Keratinocyte (primary cell): ENCODE results near the gene PNPLA7.

Source experiments
- EZH2 ChIP-seq: IDR thresholded peaks from one replicate; pipeline ENCODE4 v1.6.1; 2012; ENCODE audit warnings: inconsistent platforms, mild to moderate bottlenecking, low read length, moderate library complexity
- TF ChIP-seq, protein P1 (sequence below), 3 experiments: IDR thresholded peaks in 1 of 3; conservative IDR thresholded peaks in 1 of 3; optimal IDR thresholded peaks in 1 of 3; 2 replicates in 2 of 3; 3 replicates in 1 of 3; pipeline versions ENCODE3 to v1.5.1; 2011; ENCODE audit warnings: low read length in 3 of 3, mild to moderate bottlenecking in 3 of 3, moderate library complexity in 2 of 3, control low read depth in 1 of 3, inconsistent platforms in 1 of 3; ENCODE audit not compliant: insufficient read depth in 2 of 3; ENCODE audit errors: extremely low read depth in 1 of 3

GRCh38 chr9:137579259-137579604 lies 29.0 kb upstream of the PNPLA7 start:
- TF ChIP-seq, protein P1, sequence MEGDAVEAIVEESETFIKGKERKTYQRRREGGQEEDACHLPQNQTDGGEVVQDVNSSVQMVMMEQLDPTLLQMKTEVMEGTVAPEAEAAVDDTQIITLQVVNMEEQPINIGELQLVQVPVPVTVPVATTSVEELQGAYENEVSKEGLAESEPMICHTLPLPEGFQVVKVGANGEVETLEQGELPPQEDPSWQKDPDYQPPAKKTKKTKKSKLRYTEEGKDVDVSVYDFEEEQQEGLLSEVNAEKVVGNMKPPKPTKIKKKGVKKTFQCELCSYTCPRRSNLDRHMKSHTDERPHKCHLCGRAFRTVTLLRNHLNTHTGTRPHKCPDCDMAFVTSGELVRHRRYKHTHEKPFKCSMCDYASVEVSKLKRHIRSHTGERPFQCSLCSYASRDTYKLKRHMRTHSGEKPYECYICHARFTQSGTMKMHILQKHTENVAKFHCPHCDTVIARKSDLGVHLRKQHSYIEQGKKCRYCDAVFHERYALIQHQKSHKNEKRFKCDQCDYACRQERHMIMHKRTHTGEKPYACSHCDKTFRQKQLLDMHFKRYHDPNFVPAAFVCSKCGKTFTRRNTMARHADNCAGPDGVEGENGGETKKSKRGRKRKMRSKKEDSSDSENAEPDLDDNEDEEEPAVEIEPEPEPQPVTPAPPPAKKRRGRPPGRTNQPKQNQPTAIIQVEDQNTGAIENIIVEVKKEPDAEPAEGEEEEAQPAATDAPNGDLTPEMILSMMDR (optimal IDR thresholded peaks at IDR 0.05 in 1 of 3, IDR thresholded peaks at IDR 0.05 in 1 of 3, conservative IDR thresholded peaks at IDR 0.05 in 1 of 3; ENCODE audit: extremely low read depth in 1 of 3, insufficient read depth in 2 of 3, low read length in 3 of 3) = no peak
- no peak for TF ChIP-seq EZH2
